Coronary artery (tissue), 2 donors: ENCODE data around the gene DHRSX.

ENCODE experiments used
- DNase-seq: peaks from one replicate; pipeline ENCODE4 v3.0.0-alpha.2; 2017; ENCODE audit warnings: low spot score
- H3K27ac ChIP-seq, 2 donors: fragments of 200-600 bp; sonication (generic); one replicate each; pipeline ENCODE4 v1.5.1; 2016 to 2019
- H3K4me3 ChIP-seq: fragments of 200-600 bp; sonication (generic); 2 replicates; pipeline ENCODE4 v1.5.1; 2016; ENCODE audit warnings: mild to moderate bottlenecking, moderate library complexity
- TF ChIP-seq, protein P1 (sequence below): fragments of 200-600 bp; sonication (generic); IDR thresholded peaks from one replicate; pipeline ENCODE4 v1.5.1; 2019; ENCODE audit warnings: antibody characterized with exemption

DHRSX gene

DNA sequence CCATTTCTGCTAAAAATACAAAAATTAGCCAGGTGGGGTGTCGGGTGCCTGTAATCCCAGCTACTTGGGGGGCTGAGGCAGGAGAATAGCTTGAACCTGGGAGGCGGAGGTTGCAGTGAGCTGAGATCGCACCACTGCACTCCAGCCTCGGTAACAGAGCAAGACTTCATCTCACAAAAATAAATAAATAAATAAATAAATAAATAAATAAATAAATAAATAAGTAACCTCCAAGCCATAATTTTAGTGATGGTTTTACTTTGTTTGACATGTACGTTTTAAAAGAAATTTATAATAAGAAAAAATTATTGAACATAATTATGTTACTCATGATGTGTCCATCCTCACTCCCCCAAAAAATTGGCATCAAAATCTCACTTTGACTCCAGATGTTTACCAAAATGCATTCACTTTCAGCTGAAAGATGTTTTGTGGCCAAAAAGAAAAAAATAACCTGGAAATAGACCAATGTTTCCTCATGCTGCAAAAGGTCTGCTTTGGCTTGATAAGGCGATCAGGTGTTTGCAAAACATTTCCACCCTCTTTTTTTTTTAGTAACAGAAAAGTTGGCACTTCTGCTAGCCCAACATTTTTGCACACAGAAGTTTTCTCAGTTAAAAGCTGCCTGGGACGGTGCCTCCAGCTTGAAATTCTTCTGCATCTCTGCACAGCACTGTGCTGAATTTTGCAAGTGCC lies 42.2 kb upstream of the DHRSX start:
- Histone ChIP-seq H3K27ac (no peak overlapping the region), H3K4me3 (no peak overlapping the region)
- TF ChIP-seq, protein P1, sequence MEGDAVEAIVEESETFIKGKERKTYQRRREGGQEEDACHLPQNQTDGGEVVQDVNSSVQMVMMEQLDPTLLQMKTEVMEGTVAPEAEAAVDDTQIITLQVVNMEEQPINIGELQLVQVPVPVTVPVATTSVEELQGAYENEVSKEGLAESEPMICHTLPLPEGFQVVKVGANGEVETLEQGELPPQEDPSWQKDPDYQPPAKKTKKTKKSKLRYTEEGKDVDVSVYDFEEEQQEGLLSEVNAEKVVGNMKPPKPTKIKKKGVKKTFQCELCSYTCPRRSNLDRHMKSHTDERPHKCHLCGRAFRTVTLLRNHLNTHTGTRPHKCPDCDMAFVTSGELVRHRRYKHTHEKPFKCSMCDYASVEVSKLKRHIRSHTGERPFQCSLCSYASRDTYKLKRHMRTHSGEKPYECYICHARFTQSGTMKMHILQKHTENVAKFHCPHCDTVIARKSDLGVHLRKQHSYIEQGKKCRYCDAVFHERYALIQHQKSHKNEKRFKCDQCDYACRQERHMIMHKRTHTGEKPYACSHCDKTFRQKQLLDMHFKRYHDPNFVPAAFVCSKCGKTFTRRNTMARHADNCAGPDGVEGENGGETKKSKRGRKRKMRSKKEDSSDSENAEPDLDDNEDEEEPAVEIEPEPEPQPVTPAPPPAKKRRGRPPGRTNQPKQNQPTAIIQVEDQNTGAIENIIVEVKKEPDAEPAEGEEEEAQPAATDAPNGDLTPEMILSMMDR = no peak
- no peak for DNase-seq

DNA sequence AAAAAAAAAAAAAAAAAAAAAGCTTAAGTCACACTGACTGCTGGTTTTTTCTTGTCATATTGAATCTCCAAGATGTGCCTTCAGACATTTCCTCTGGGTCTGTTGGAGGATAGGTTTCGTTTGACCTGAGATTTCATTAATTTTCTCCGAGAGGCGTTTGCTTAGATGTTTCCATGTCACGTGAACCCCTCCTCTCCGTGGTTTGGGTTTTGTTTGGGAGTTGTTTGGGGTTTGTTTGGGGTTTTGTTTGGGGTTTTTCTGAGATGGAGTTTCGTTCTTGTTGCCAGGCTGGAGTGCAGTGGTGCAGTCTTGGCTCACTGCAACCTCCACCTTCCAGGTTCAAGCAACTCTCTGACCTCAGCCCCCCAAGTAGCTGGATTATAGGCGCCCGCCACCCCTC lies 40.8 kb upstream of the DHRSX start:
- Histone ChIP-seq H3K4me3 (no peak overlapping the region), H3K27ac (no peak overlapping the region)
- DNase-seq = no peak
- TF ChIP-seq, protein P1 = no peak

DNA sequence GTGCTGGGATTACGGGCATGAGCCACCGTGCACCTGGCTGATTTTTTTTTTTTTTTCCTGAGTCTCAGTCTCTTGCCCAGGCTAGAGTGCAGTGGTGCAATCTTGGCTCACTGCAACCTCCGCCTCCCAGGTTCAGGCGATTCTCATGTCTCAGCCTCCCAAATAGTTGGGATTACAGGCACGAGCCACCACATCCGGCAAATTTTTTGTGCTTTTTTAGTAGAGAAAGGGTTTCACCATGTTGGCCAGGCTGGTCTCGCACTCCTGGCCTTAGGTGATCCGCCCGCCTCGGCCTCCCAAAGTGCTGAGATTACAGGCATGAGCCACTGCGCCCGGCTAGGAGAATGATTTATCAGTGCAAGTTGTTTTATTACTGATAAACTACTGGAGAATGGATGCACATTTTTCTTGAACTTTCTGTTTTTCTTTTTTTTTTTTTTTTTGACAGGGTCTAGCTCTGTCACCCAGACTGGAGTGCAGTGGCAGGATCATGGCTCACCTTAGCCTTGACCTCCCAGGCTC lies 39.7 kb upstream of the DHRSX start:
- DNase-seq = no peak
- TF ChIP-seq, protein P1 = no peak

GRCh38 chrX:2539586-2539985 lies 38.8 kb upstream of the DHRSX start:
- no peak for DNase-seq
- TF ChIP-seq, protein P1 = no peak

More for the DNA sequence above, 39.7 kb upstream of the DHRSX start:
- no peak overlapping the region for H3K27ac ChIP-seq
- H3K4me3 ChIP-seq = no peak overlapping the region

DNA sequence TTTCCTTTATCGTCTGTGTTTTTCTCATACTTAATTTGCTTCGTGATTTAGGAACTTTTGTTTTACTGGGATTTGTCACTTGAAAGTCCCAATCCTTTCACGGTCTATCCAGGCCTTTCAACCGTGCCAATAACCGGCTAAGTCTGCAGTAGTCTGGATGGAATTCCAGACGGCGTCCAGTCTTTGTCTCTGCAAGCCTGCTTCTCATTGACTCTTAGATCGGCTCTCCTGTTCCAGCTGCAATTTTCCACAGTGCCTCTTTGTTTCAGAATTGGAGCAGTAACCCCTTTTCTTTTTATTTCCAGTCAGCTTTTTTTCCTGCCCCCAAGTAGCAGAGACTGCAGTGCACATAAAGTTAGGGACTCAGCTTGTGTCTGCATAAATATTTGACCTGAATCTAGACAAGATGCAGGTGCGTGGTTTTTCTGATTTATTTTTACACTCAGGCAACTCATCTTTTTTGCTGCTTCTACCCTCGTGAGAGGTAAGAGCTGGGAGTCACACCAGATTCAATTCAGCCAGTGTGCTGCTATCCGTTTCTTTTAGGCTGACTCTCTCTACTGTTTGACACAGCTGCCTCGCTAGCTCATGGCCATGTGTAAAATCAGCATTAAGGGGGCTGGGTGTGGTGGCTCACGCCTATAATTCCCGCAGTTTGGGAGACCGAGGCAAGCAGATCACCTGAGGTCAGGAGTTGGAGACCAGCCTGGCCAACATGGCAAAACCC lies 37.4 kb upstream of the DHRSX start:
- TF ChIP-seq, protein P1 = no peak
- Histone ChIP-seq H3K27ac (no peak overlapping the region), H3K4me3 (no peak overlapping the region)
- DNase-seq = no peak

More at GRCh38 chrX:2539586-2539985, 38.8 kb upstream of the DHRSX start:
- Histone ChIP-seq H3K27ac (no peak overlapping the region), H3K4me3 (no peak overlapping the region)

DNA sequence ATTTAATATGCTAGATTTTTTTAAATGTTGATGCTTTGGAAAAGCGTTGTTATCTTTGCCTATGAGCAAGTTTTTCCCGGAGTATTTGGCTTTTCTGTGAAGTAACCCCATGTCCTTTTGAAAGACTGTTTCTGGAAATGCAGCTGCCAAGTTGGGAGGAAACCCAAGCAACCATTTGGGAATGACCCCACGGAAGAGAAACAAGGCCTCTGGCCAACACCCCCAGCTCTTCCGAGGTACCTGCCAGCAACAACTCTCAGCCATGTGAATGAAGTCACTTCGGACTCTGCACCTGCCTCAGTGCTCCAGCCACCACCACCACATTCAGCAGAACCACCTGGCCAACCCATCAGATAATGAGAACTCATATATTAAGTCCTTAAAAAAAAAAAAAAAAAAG lies 36.2 kb upstream of the DHRSX start:
- no peak for DNase-seq
- Histone ChIP-seq H3K27ac (no peak overlapping the region), H3K4me3 (no peak overlapping the region)
- TF ChIP-seq, protein P1 = no peak
